ENCODE data around the gene KBTBD4.

GRCh38 chr11:47611348-47611794, 32.6 kb upstream of the KBTBD4 start:
- TF ChIP-seq CTCF (IDR thresholded peaks at IDR 0.05) (no peak), POLR2A (IDR thresholded peaks at IDR 0.05) (no peak)
